ENCODE results near the gene ITGA7. TPM values are rescaled to one million over a fixed set of nuclear protein-coding genes. Genes with fewer than 3 reads are reported as not detected.

The ITGA7 gene
- polyA plus RNA-seq, 1 of the 3 experiments (the other 2 are of a cell fraction): 19.7 TPM

GRCh38 chr12:55719371-55719770, 11.7 kb upstream of the ITGA7 start:
- H3K4me3 ChIP-seq (ENCODE audit: low read depth in 2 of 2, low read length in 1 of 2): no peak overlapping the region
- peak overlapping the region; percentile 66 for H3K4me2 ChIP-seq
- H3K36me3 ChIP-seq (replicated peaks in 1 of 2; ENCODE audit: control insufficient read depth in 1 of 2, insufficient read depth in 2 of 2, low read length in 1 of 2): peaks cover 6 to 15% of the 10 kb centered on the region in 2 experiments
- TF ChIP-seq GABPA (IDR thresholded peaks at IDR 0.05; ENCODE audit: low read depth): no peak
- TF ChIP-seq NFIC (IDR thresholded peaks at IDR 0.05; ENCODE audit: borderline replicate concordance): no peak
- TF ChIP-seq, protein P1, sequence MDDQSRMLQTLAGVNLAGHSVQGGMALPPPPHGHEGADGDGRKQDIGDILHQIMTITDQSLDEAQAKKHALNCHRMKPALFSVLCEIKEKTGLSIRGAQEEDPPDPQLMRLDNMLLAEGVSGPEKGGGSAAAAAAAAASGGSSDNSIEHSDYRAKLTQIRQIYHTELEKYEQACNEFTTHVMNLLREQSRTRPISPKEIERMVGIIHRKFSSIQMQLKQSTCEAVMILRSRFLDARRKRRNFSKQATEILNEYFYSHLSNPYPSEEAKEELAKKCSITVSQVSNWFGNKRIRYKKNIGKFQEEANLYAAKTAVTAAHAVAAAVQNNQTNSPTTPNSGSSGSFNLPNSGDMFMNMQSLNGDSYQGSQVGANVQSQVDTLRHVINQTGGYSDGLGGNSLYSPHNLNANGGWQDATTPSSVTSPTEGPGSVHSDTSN (IDR thresholded peaks at IDR 0.05): no peak
- TF ChIP-seq NRF1 (IDR thresholded peaks at IDR 0.05; ENCODE audit: low read depth, low read length): no peak
- no peak for TF ChIP-seq USF2 (IDR thresholded peaks at IDR 0.05; ENCODE audit: borderline replicate concordance, low read depth, low read length)
- no peak for DNase-seq
- WGBS (ENCODE audit: low lambda C conversion rate): 86% methylated on average over 5 of the region's 7 CpGs
- no peak overlapping the region for H2AFZ ChIP-seq (ENCODE audit: low read depth)
- no peaks in the 10 kb centered on the region for H3K9me2 ChIP-seq
- ChIA-PET CTCF (interaction anchor here (1.7 to 11.2 kb wide), 4 partner anchors 11 to 73 kb away, joined by 5 to 202 read pairs (median 41); partner anchors contain the start of gene CD63), POLR2A (interaction anchor here (1.3 kb wide), 1 partner anchor 10 kb away, joined by 6 read pairs; the partner anchor contains the start of gene CD63)
- H3K9me3 ChIP-seq: no peaks in the 10 kb centered on the region
- H3K9ac ChIP-seq: no peak overlapping the region
- H3K27ac ChIP-seq (ENCODE audit: low read depth in 2 of 2, low read length in 1 of 2): peak overlapping the region; percentile 56 to 74; a peak in 2 of 4 replicates
- H3K4me1 ChIP-seq (ENCODE audit: control insufficient read depth in 1 of 2, insufficient read depth in 2 of 2, low read depth in 1 of 2, low read length in 1 of 2): peaks cover 29 to 38% of the 10 kb centered on the region in 2 experiments
- no peaks in the 10 kb centered on the region for H3K27me3 ChIP-seq (ENCODE audit: insufficient read depth)
- peaks cover 13% of the 10 kb centered on the region for H4K20me1 ChIP-seq (ENCODE audit: insufficient read depth)
- peaks cover 46% of the 10 kb centered on the region for H3F3A ChIP-seq (replicated peaks; ENCODE audit: insufficient read depth)
- peaks cover 13% of the 10 kb centered on the region; the same call in 1 of the 2 replicates for H3K79me2 ChIP-seq (ENCODE audit: insufficient read depth)

- peaks cover under 1 to 9% of the 10 kb centered on the region in 2 experiments for H3K36me3 ChIP-seq (replicated peaks in 1 of 2; ENCODE audit: control insufficient read depth in 1 of 2, insufficient read depth in 2 of 2, low read length in 1 of 2)
- no peaks in the 10 kb centered on the region for H3K9me2 ChIP-seq
- no peak overlapping the region for H3K27ac ChIP-seq (ENCODE audit: low read depth in 2 of 2, low read length in 1 of 2)
- peaks cover 29 to 38% of the 10 kb centered on the region in 2 experiments for H3K4me1 ChIP-seq (ENCODE audit: control insufficient read depth in 1 of 2, insufficient read depth in 2 of 2, low read depth in 1 of 2, low read length in 1 of 2)
- H3K4me3 ChIP-seq (ENCODE audit: low read depth in 2 of 2, low read length in 1 of 2): no peak overlapping the region
- POLR2A ChIA-PET: interaction anchor here (1.3 kb wide), 1 partner anchor 10 kb away, joined by 6 read pairs; the partner anchor contains the start of gene CD63
- peaks cover 43% of the 10 kb centered on the region for H3F3A ChIP-seq (replicated peaks; ENCODE audit: insufficient read depth)
- H3K27me3 ChIP-seq (ENCODE audit: insufficient read depth): no peaks in the 10 kb centered on the region
- peaks cover 7% of the 10 kb centered on the region for H4K20me1 ChIP-seq (ENCODE audit: insufficient read depth)
- H3K4me2 ChIP-seq: no peak overlapping the region
- WGBS (ENCODE audit: low lambda C conversion rate): 99% methylated on average over 4 of the region's 4 CpGs
- H2AFZ ChIP-seq (ENCODE audit: low read depth): no peak overlapping the region
- CTCF ChIA-PET: interaction anchor here (1.1 to 11.2 kb wide), 5 partner anchors 9 to 72 kb away, joined by 3 to 202 read pairs (median 31); partner anchors contain the start of gene CD63
- H3K9ac ChIP-seq: no peak overlapping the region
- no peak for TF ChIP-seq RXRA (IDR thresholded peaks at IDR 0.05; ENCODE audit: borderline replicate concordance, low read depth)
- no peak for TF ChIP-seq NFIC (IDR thresholded peaks at IDR 0.05; ENCODE audit: borderline replicate concordance)
- no peak for TF ChIP-seq MXI1 (IDR thresholded peaks at IDR 0.05; ENCODE audit: low read depth, low read length)
- H3K9me3 ChIP-seq: no peaks in the 10 kb centered on the region
- H3K79me2 ChIP-seq (ENCODE audit: insufficient read depth): peaks cover 13% of the 10 kb centered on the region; the same call in 1 of the 2 replicates
- DNase-seq: no peak
Measured at GRCh38 chr12:55718624-55719275, 11.0 kb upstream of the ITGA7 start.

Data from SK-N-SH (cell line).